Fibroblast of lung (primary cell): Measurements from ENCODE around the gene CNKSR3. TPM values are rescaled to one million over a fixed set of nuclear protein-coding genes. Genes with fewer than 3 reads are reported as not detected.

Source experiments
- DNase-seq, 2 donors: peaks; one replicate each; pipeline versions ENCODE4 v3.0.0 to v3.0.0-alpha.2; 2010; ENCODE audit warnings: low read depth in 2 of 2
- H2AFZ ChIP-seq: 2 replicates; pipeline ENCODE4 v1.5.1; 2012; ENCODE audit warnings: low read length, control low read depth, inconsistent platforms
- H3K27ac ChIP-seq: 2 replicates; pipeline ENCODE4 v1.5.1; 2011; ENCODE audit warnings: low read length, control low read depth; ENCODE audit not compliant: insufficient read depth
- H3K27me3 ChIP-seq: 2 replicates; pipeline ENCODE4 v1.5.1; 2011; ENCODE audit warnings: mild to moderate bottlenecking, low read length; ENCODE audit not compliant: control insufficient read depth, insufficient read depth
- H3K36me3 ChIP-seq: 2 replicates; pipeline ENCODE4 v1.5.1; 2011; ENCODE audit warnings: low read length; ENCODE audit not compliant: control insufficient read depth, insufficient read depth
- H3K4me1 ChIP-seq: 2 replicates; pipeline ENCODE4 v1.5.1; 2011; ENCODE audit warnings: low read length; ENCODE audit not compliant: control insufficient read depth, insufficient read depth; ENCODE audit errors: extremely low read depth
- H3K4me2 ChIP-seq: 2 replicates; pipeline ENCODE4 v1.5.1; 2011; ENCODE audit warnings: low read length, control low read depth; ENCODE audit not compliant: insufficient read depth; ENCODE audit errors: extremely low read depth
- H3K4me3 ChIP-seq, 4 experiments: fragments of 200-600 bp in 1 of 4; sonication (generic) in 1 of 4; replicated peaks in 1 of 4; 2 replicates each; pipeline ENCODE4 v1.5.1; 2011 to 2016; ENCODE audit warnings: low read length in 4 of 4, low read depth in 3 of 4, mild to moderate bottlenecking in 3 of 4, control low read depth in 2 of 4, inconsistent platforms in 1 of 4, mixed read lengths in 1 of 4; ENCODE audit not compliant: insufficient read depth in 1 of 4; ENCODE audit errors: control extremely low read depth in 1 of 4
- H3K79me2 ChIP-seq: 2 replicates; pipeline ENCODE4 v1.5.1; 2012; ENCODE audit warnings: mild to moderate bottlenecking, low read length, inconsistent platforms; ENCODE audit not compliant: control insufficient read depth, insufficient read depth
- H3K9ac ChIP-seq: 2 replicates; pipeline ENCODE4 v1.5.1; 2011; ENCODE audit warnings: mild to moderate bottlenecking, low read length, control low read depth; ENCODE audit not compliant: insufficient read depth
- H3K9me3 ChIP-seq: 2 replicates; pipeline ENCODE4 v1.5.1; 2012; ENCODE audit warnings: low read depth, low read length; ENCODE audit not compliant: control insufficient read depth, insufficient read depth
- H4K20me1 ChIP-seq: 2 replicates; pipeline ENCODE4 v1.5.1; 2011; ENCODE audit warnings: low read length; ENCODE audit not compliant: control insufficient read depth, insufficient read depth; ENCODE audit errors: extremely low read depth
- EZH2 ChIP-seq: IDR thresholded peaks from 2 replicates; pipeline ENCODE4 v1.5.1; 2012; ENCODE audit warnings: low read length, control low read depth, mild to moderate bottlenecking; ENCODE audit errors: missing control alignments
- polyA plus RNA-seq, 2 donors: library from polyadenylated mRNA; depleted of rRNA in 1 of 2; stranded (reverse) in 1 of 2; unstranded in 1 of 2; fragments of >200 nt; gene quantifications; 2 replicates each; pipeline ENCODE4 v1.2.1, GENCODE V29; 2011 to 2012; ENCODE audit warnings: missing spikeins in 1 of 2
- total RNA-seq: library from RNA; depleted of rRNA; stranded (reverse); fragments of >200 nt; gene quantifications from 2 replicates; pipeline ENCODE4 v1.2.1, GENCODE V29; 2014
- TF ChIP-seq, protein P1 (sequence below), 2 donors: IDR thresholded peaks in 1 of 2; conservative IDR thresholded peaks in 1 of 2; 1 replicate in 1 of 2; 2 replicates in 1 of 2; pipeline ENCODE4 v1.5.1; 2011 to 2012; ENCODE audit warnings: low read length in 2 of 2, control low read depth in 1 of 2, inconsistent platforms in 1 of 2, low read depth in 1 of 2, mild to moderate bottlenecking in 1 of 2

Gene CNKSR3
- total and polyA plus RNA-seq, 2 donors (not counting 1 experiment from before 2014, with no cell fraction given): 5.5 to 14.0 TPM

GRCh38 chr6:154406869-154407268, 103.6 kb downstream of the CNKSR3 start:
- H2AFZ ChIP-seq: no peak overlapping the region
- peaks cover 2% of the 10 kb centered on the region for H3K36me3 ChIP-seq
- no peaks in the 10 kb centered on the region for H3K79me2 ChIP-seq
- H3K4me1 ChIP-seq: peaks cover 24% of the 10 kb centered on the region
- no peak overlapping the region for H3K9ac ChIP-seq
- no peak for TF ChIP-seq EZH2
- TF ChIP-seq, protein P1, sequence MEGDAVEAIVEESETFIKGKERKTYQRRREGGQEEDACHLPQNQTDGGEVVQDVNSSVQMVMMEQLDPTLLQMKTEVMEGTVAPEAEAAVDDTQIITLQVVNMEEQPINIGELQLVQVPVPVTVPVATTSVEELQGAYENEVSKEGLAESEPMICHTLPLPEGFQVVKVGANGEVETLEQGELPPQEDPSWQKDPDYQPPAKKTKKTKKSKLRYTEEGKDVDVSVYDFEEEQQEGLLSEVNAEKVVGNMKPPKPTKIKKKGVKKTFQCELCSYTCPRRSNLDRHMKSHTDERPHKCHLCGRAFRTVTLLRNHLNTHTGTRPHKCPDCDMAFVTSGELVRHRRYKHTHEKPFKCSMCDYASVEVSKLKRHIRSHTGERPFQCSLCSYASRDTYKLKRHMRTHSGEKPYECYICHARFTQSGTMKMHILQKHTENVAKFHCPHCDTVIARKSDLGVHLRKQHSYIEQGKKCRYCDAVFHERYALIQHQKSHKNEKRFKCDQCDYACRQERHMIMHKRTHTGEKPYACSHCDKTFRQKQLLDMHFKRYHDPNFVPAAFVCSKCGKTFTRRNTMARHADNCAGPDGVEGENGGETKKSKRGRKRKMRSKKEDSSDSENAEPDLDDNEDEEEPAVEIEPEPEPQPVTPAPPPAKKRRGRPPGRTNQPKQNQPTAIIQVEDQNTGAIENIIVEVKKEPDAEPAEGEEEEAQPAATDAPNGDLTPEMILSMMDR (conservative IDR thresholded peaks at IDR 0.05 in 1 of 2, IDR thresholded peaks at IDR 0.05 in 1 of 2; ENCODE audit: low read depth in 1 of 2, low read length in 2 of 2): no peak
- no peaks in the 10 kb centered on the region for H3K27me3 ChIP-seq
- DNase-seq: no peak
- no peak overlapping the region for H3K4me2 ChIP-seq
- H3K9me3 ChIP-seq: no peaks in the 10 kb centered on the region
- H3K27ac ChIP-seq: no peak overlapping the region
- no peaks in the 10 kb centered on the region for H4K20me1 ChIP-seq
- no peak overlapping the region for H3K4me3 ChIP-seq

DNA sequence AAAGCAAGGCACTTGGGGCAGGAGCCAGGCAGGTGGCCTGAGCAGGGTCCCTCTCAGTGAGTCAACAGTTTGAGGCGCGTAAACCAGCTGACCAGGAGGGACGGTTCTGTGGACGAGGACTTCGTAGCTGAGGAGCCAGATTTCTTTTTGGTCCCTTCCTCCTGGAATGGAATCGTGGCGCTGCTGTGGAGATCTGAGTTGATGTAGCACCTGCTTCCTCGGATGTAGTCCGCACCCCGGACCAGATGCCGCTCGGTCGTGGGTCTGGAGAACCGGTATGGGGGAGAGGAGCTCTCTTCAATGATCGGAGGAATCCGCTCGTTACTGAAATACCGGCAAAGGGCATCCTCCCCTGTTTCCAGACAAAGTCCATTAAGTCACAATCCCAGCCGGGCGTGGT, 104.2 kb downstream of the CNKSR3 start:
- H3K36me3 ChIP-seq: peaks cover 2% of the 10 kb centered on the region
- H3K27ac ChIP-seq: no peak overlapping the region
- H4K20me1 ChIP-seq: no peaks in the 10 kb centered on the region
- no peak overlapping the region for H3K9ac ChIP-seq
- H3K79me2 ChIP-seq: no peaks in the 10 kb centered on the region
- no peaks in the 10 kb centered on the region for H3K9me3 ChIP-seq
- no peaks in the 10 kb centered on the region for H3K27me3 ChIP-seq
- no peak overlapping the region for H3K4me2 ChIP-seq
- no peak for DNase-seq
- H3K4me3 ChIP-seq: no peak overlapping the region
- peaks cover 27% of the 10 kb centered on the region for H3K4me1 ChIP-seq
- TF ChIP-seq, protein P1 (conservative IDR thresholded peaks at IDR 0.05 in 1 of 2, IDR thresholded peaks at IDR 0.05 in 1 of 2; ENCODE audit: low read depth in 1 of 2, low read length in 2 of 2): no peak
- TF ChIP-seq EZH2: no peak
- H2AFZ ChIP-seq: no peak overlapping the region

DNA sequence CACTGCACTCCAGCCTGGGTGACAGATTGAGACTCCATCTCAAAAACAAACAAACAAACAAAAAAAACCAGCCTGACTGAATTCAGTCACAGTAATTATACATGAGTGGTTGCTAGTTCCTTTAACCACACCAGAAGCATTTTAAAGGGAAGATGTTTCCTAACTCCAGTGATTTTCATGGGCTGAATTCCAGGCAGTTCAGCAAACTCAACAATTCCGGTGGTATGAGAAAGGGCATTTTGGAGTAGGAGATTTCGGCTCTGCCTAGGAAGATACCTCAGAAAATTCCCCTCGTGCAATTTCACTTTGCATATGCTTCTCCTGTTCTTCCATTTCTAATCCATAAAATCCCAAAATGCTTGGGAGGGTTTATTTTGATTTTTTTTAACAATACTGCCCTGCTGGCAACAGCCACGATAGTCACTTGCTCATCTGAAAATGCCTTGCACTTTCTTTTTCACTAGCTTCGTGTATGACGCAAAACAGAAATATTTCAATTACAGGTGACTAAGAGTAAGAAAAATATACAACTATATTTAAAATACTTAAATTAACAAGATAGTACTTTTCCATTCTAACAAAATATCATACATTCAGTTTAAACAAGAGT, 105.6 kb downstream of the CNKSR3 start:
- H3K27ac ChIP-seq: no peak overlapping the region

More for the DNA sequence above, 105.6 kb downstream of the CNKSR3 start:
- no peak for TF ChIP-seq EZH2
- TF ChIP-seq, protein P1 (conservative IDR thresholded peaks at IDR 0.05 in 1 of 2, IDR thresholded peaks at IDR 0.05 in 1 of 2; ENCODE audit: low read depth in 1 of 2, low read length in 2 of 2): no peak
- Histone ChIP-seq H3K27me3 (no peaks in the 10 kb centered on the region), H3K4me3 (no peak overlapping the region), H3K36me3 (peaks cover 2% of the 10 kb centered on the region), H3K9me3 (no peaks in the 10 kb centered on the region), H3K9ac (no peak overlapping the region), H3K4me2 (no peak overlapping the region), H2AFZ (no peak overlapping the region), H4K20me1 (no peaks in the 10 kb centered on the region), H3K4me1 (peaks cover 19% of the 10 kb centered on the region), H3K79me2 (no peaks in the 10 kb centered on the region)
- DNase-seq: peak; percentile 68 to 76
